Neural progenitor cell (in vitro differentiated cells): ENCODE data around the gene EFNA5. TPM values are rescaled to one million over a fixed set of nuclear protein-coding genes. Genes with fewer than 3 reads are reported as not detected.

ENCODE experiments used
- DNase-seq: peaks from one replicate; pipeline ENCODE4 v3.0.0-alpha.2; 2016; ENCODE audit warnings: low spot score
- H2AFZ ChIP-seq: fragments of 200-600 bp; sonication (generic); replicated peaks from 2 replicates; pipeline ENCODE4 v1.6.1; 2016; ENCODE audit warnings: antibody characterized with exemption
- H3F3A ChIP-seq: fragments of 200-600 bp; sonication (generic); 2 replicates; pipeline ENCODE4 v1.6.1; 2016; ENCODE audit warnings: antibody characterized with exemption, low read depth
- H3K27ac ChIP-seq: fragments of 200-600 bp; sonication (generic); 2 replicates; pipeline ENCODE4 v1.5.1; 2016; ENCODE audit warnings: mild to moderate bottlenecking
- H3K27me3 ChIP-seq: fragments of 200-600 bp; sonication (generic); 2 replicates; pipeline ENCODE4 v1.6.1; 2016; ENCODE audit warnings: mild to moderate bottlenecking, moderate library complexity
- H3K36me3 ChIP-seq: fragments of 200-600 bp; sonication (generic); 2 replicates; pipeline ENCODE4 v1.5.1; 2016
- H3K4me1 ChIP-seq: fragments of 200-600 bp; sonication (generic); 2 replicates; pipeline ENCODE4 v1.6.1; 2016; ENCODE audit warnings: mixed run types
- H3K4me2 ChIP-seq: fragments of 200-600 bp; sonication (generic); 2 replicates; pipeline ENCODE4 v1.6.1; 2016
- H3K4me3 ChIP-seq: fragments of 200-600 bp; sonication (generic); 2 replicates; pipeline ENCODE4 v1.5.1; 2016
- H3K79me2 ChIP-seq: fragments of 200-600 bp; sonication (generic); 2 replicates; pipeline ENCODE4 v1.6.1; 2016; ENCODE audit warnings: low read depth
- H3K9ac ChIP-seq: fragments of 200-600 bp; sonication (generic); 2 replicates; pipeline ENCODE4 v1.6.1; 2016
- H3K9me3 ChIP-seq: fragments of 200-600 bp; sonication (generic); 2 replicates; pipeline ENCODE4 v1.5.1; 2016; ENCODE audit warnings: low read depth
- H4K20me1 ChIP-seq: fragments of 200-600 bp; sonication (generic); 2 replicates; pipeline ENCODE4 v1.6.1; 2016; ENCODE audit warnings: low read depth
- H3K27ac Mint-ChIP-seq: 3 replicates; pipeline ENCODE4 v1.8.0; 2021; ENCODE audit warnings: mixed read lengths
- H3K27me3 Mint-ChIP-seq: 2 replicates; pipeline ENCODE4 v1.8.0; 2022; ENCODE audit warnings: low read depth, mild to moderate bottlenecking, inconsistent platforms, moderate library complexity, mixed read lengths; ENCODE audit not compliant: insufficient read depth
- H3K36me3 Mint-ChIP-seq: 3 replicates; pipeline ENCODE4 v1.8.0; 2021; ENCODE audit warnings: mixed read lengths
- H3K4me1 Mint-ChIP-seq: 3 replicates; pipeline ENCODE4 v1.8.0; 2021; ENCODE audit warnings: mixed read lengths
- H3K4me3 Mint-ChIP-seq: 3 replicates; pipeline ENCODE4 v1.8.0; 2021; ENCODE audit warnings: mild to moderate bottlenecking, moderate library complexity, mixed read lengths
- H3K9me3 Mint-ChIP-seq: 3 replicates; pipeline ENCODE4 v1.8.0; 2020; ENCODE audit warnings: mixed read lengths
- CTCF ChIP-seq: fragments of 200-600 bp; sonication (generic); IDR thresholded peaks from 2 replicates; pipeline ENCODE4 v1.5.1; 2017; ENCODE audit warnings: antibody characterized with exemption, mild to moderate bottlenecking
- EZH2 ChIP-seq: fragments of 200-600 bp; sonication (generic); IDR thresholded peaks from 2 replicates; pipeline ENCODE4 v1.6.1; 2017; ENCODE audit warnings: antibody characterized with exemption, mild to moderate bottlenecking, moderate library complexity
- EZH2phosphoT487 ChIP-seq: fragments of 200-600 bp; sonication (generic); IDR thresholded peaks from 2 replicates; pipeline ENCODE4 v1.6.1; 2017; ENCODE audit warnings: antibody characterized with exemption
- total RNA-seq: library from RNA; depleted of rRNA; stranded (reverse); fragments of >200 nt; gene quantifications from 2 replicates; pipeline ENCODE4 v1.2.3, GENCODE V29; 2015; ENCODE audit warnings: low replicate concordance

EFNA5 gene
- total RNA-seq, 1 donor from 2014 or later: 105 TPM

- Histone ChIP-seq H3K9ac (no peak overlapping the region), H2AFZ (no peak overlapping the region), H4K20me1 (peaks cover 97% of the 10 kb centered on the region), H3K36me3 (no peaks in the 10 kb centered on the region), H3K79me2 (peaks cover 99% of the 10 kb centered on the region), H3K4me1 (peaks cover 89% of the 10 kb centered on the region), H3F3A (peaks cover 91% of the 10 kb centered on the region), H3K4me2 (peak overlapping the region; percentile 75), H3K9me3 (no peaks in the 10 kb centered on the region), H3K4me3 (peak overlapping the region; percentile 16), H3K27me3 (no peaks in the 10 kb centered on the region), H3K27ac (peak overlapping the region; percentile 88)
- Mint-ChIP-seq H3K4me1 (peaks cover 99% of the 10 kb centered on the region), H3K36me3 (no peaks in the 10 kb centered on the region), H3K4me3 (peak overlapping the region; percentile 53), H3K9me3 (no peaks in the 10 kb centered on the region), H3K27ac (peak overlapping the region; percentile 81), H3K27me3 (peaks cover 3% of the 10 kb centered on the region)
- TF ChIP-seq EZH2: no peak
- TF ChIP-seq EZH2phosphoT487: no peak
- TF ChIP-seq CTCF: no peak
- no peak for DNase-seq
Observed at GRCh38 chr5:107576736-107577393, 93.9 kb downstream of the EFNA5 start.

- peaks cover 97% of the 10 kb centered on the region for H4K20me1 ChIP-seq
- H2AFZ ChIP-seq: no peak overlapping the region
- peak overlapping the region; percentile 88 for H3K27ac ChIP-seq
- H3K27me3 Mint-ChIP-seq: peaks cover 3% of the 10 kb centered on the region
- H3K79me2 ChIP-seq: peaks cover 99% of the 10 kb centered on the region
- TF ChIP-seq CTCF: no peak
- no peak for TF ChIP-seq EZH2
- TF ChIP-seq EZH2phosphoT487: no peak
- H3K36me3 ChIP-seq: no peaks in the 10 kb centered on the region
- H3K9me3 ChIP-seq: no peaks in the 10 kb centered on the region
- H3K4me1 ChIP-seq: peaks cover 91% of the 10 kb centered on the region
- H3K9me3 Mint-ChIP-seq: no peaks in the 10 kb centered on the region
- no peaks in the 10 kb centered on the region for H3K27me3 ChIP-seq
- H3K4me1 Mint-ChIP-seq: peaks cover 99% of the 10 kb centered on the region
- no peak overlapping the region for H3K9ac ChIP-seq
- no peak overlapping the region for H3K27ac Mint-ChIP-seq
- H3K4me3 Mint-ChIP-seq: no peak overlapping the region
- peak overlapping the region; percentile 75 for H3K4me2 ChIP-seq
- no peaks in the 10 kb centered on the region for H3K36me3 Mint-ChIP-seq
- peak overlapping the region; percentile 16 for H3K4me3 ChIP-seq
- peaks cover 92% of the 10 kb centered on the region for H3F3A ChIP-seq
- no peak for DNase-seq
Observed at GRCh38 chr5:107576155-107576554, 94.6 kb downstream of the EFNA5 start.

GRCh38 chr5:107574287-107574686 is 96.5 kb downstream of the EFNA5 start:
- no peak overlapping the region for H3K27ac ChIP-seq
- H3K79me2 ChIP-seq: peaks cover 99% of the 10 kb centered on the region
- TF ChIP-seq EZH2 (no peak), EZH2phosphoT487 (no peak), CTCF (no peak)
- peak overlapping the region; percentile 58 for H3K4me3 Mint-ChIP-seq
- peaks cover 95% of the 10 kb centered on the region for H3K4me1 Mint-ChIP-seq
- no peaks in the 10 kb centered on the region for H3K27me3 ChIP-seq
- peaks cover 3% of the 10 kb centered on the region for H3K27me3 Mint-ChIP-seq
- H2AFZ ChIP-seq: no peak overlapping the region
- no peak overlapping the region for H3K9ac ChIP-seq
- peaks cover 97% of the 10 kb centered on the region for H4K20me1 ChIP-seq
- H3K27ac Mint-ChIP-seq: peak overlapping the region; percentile 85
- no peak overlapping the region for H3K4me3 ChIP-seq
- H3F3A ChIP-seq: peaks cover 91% of the 10 kb centered on the region
- H3K9me3 ChIP-seq: no peaks in the 10 kb centered on the region
- no peaks in the 10 kb centered on the region for H3K9me3 Mint-ChIP-seq
- peaks cover 93% of the 10 kb centered on the region for H3K4me1 ChIP-seq
- H3K4me2 ChIP-seq: peak overlapping the region; percentile 75
- DNase-seq: no peak
- H3K36me3 Mint-ChIP-seq: no peaks in the 10 kb centered on the region
- H3K36me3 ChIP-seq: no peaks in the 10 kb centered on the region
